HG02884 (cell line): ENCODE data around the gene PIM2.

Source experiments
- ATAC-seq: cut with Tn5 transposase; IDR thresholded peaks from one replicate; pipeline ENCODE4 v1.9.1; 2021; ENCODE audit warnings: mild to moderate bottlenecking, moderate library complexity; ENCODE audit not compliant: unreplicated experiment

PIM2 gene

DNA sequence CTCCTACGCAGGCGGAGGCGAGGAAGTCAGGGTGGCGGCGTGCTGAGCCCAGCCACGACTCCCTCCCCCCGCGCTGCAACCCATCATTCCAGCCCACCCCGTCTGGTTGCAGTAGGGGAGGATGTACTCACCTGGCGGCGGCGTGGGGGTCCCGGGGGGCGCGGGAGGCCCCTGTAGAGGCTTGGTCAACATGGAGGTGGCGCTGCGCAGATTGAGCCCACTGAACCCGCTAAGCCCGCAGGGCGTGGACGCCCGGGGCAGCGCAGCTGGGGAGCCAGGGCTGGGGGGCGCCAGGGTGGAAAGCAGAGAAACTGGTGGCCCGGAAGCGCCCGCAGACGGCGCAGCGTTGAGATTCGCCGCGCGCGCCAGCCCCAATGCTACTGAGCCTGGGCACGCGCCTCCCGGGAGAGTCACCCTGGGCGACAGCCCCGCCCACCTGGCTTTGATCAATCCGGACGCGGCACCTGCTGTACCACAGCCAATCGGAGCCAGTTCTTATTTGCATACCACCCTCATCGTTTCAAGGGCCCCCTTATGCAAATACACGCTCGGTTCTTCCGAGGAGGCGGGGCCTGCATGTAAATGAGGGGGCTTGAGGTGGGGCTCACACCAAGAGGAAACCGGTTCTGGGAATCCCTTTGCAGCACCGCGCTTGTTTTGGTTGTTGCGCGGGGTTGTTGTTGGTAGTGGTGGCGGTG lies at the start of gene PIM2:
Gene PIM2 (minus strand): TSS at position 382 of the 698 bp plus-strand sequence. CDS start 190 bp downstream, at position 192.
- ATAC-seq = peak; percentile 56

DNA sequence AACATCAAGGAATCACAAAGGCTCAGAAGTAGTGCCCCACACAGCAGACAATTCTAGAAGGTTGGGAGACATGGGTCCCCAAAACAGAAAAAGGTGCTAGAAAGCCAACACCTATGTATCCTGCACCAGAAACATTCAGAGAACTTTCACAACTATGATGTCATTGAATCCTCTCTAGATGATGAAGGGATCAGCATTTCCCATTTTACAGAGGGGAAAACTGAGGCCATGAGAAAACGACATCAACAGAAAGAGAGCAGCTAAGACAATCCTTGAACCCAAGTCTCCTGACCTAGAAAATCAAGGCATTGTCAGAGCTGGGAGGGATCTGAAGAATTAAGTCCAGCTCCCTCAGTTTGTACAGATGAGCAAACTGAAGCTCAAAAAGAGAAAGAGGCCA lies 49.6 kb upstream of the PIM2 start:
- no peak for ATAC-seq

- ATAC-seq = no peak
These were observed 48.2 kb upstream of the PIM2 start for GRCh38 chrX:48966796-48967579.

- ATAC-seq = no peak
These were observed 47.1 kb upstream of the PIM2 start for GRCh38 chrX:48965959-48966358.

- ATAC-seq = no peak
These were observed 42.8 kb upstream of the PIM2 start for GRCh38 chrX:48961585-48962091.

- ATAC-seq = no peak
These were observed 41.5 kb upstream of the PIM2 start for GRCh38 chrX:48960291-48960690.

DNA sequence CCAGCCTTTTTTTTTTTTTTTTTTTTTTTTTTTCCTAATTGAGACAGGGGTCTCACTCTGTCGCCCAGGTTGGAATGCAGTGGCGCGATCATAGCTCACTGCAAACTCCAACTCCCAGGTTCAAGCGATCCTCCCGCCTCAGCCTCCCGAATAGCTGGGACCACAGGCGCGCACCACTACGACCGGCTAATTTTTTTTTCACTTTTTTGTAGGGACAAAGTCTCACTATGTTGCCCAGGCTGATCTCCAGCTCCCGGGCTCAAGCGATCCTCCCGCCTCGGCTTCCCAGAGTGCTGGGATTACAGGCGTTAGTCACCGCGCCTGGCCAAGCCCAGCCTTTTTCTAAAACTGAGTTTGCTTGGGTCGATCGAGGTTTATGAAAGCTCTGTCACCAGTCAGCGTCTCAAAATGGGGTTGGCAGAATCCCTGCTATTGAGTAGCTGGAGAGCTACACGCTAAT lies 39.8 kb upstream of the PIM2 start:
- no peak for ATAC-seq

GRCh38 chrX:48957827-48958634 lies 39.2 kb upstream of the PIM2 start:
- peak; percentile 75 for ATAC-seq

DNA sequence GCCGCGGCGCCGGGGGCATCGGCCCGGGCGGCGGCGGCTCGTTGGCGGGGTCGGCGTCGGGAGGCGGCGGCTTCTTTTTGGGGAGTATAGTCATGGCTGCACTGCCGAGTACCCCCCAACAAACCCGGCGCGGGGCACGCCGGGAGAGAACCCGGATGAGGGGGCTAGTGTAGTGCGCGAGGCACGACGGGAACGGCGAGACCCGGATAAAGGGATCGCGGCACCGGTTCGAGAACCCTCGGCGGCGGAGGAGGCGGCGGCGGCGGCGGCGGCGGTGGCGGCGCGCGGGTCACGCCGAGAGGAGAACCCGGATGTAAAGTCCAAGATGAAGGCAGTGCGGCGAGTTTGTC lies 38.6 kb upstream of the PIM2 start, which contains the start of gene OTUD5:
Gene OTUD5 (minus strand): TSS at position 131 of the 350 bp plus-strand sequence. CDS start 37 bp downstream, at position 94.
- ATAC-seq = peak; percentile 32

- ATAC-seq = no peak
These were observed 38.0 kb upstream of the PIM2 start for GRCh38 chrX:48956728-48957414.

- no peak for ATAC-seq
These were observed 29.8 kb upstream of the PIM2 start for GRCh38 chrX:48948589-48948988.

GRCh38 chrX:48945517-48946348 lies 26.9 kb upstream of the PIM2 start:
- ATAC-seq = no peak

DNA sequence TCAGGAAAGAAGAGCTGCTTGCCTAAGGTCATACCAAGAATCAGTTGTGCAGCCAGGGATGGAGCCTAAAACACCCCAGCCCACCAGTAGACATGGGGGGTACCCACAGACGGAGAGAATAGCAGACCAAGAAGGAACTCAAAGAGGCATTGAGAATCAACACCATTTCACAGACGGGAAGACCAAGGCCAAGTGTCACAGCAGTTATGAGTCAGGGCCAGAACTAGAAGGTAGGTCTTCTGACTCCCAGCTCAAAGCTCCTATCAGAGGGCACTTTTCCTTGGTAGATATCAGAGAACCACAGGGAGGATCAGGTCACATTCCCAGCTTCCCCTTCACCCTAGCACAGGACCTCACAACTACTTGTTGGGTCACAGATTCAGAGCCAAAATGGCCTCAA lies 24.1 kb upstream of the PIM2 start:
- ATAC-seq = no peak

DNA sequence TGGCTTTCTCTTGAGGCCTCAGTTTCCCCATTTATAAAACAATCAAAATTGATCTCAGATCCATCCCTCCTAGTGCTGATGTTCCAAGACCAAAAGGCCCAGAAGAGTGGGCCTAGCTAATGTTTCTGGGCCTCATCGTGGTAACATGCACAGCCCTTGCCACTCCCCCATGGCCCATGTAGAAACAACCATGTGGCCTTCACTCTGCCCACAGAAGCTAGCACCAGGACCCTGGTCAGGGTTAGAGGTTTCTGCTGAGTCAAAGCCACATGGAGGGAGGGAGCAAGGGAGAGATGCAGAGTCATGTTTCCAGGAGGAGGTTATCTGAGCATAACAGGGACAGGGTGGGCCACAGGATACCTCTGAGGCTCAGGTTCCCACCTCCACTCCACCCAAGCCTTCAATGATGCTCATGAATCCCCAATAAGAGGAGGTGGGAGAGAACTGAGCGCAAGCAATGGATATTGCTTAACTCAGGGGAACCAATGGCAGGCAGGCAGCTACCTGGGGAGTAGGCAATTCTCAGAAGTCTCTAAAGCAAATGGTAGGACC lies 21.7 kb upstream of the PIM2 start:
- ATAC-seq = no peak

- no peak for ATAC-seq
These were observed 20.9 kb upstream of the PIM2 start for GRCh38 chrX:48939524-48940228.

DNA sequence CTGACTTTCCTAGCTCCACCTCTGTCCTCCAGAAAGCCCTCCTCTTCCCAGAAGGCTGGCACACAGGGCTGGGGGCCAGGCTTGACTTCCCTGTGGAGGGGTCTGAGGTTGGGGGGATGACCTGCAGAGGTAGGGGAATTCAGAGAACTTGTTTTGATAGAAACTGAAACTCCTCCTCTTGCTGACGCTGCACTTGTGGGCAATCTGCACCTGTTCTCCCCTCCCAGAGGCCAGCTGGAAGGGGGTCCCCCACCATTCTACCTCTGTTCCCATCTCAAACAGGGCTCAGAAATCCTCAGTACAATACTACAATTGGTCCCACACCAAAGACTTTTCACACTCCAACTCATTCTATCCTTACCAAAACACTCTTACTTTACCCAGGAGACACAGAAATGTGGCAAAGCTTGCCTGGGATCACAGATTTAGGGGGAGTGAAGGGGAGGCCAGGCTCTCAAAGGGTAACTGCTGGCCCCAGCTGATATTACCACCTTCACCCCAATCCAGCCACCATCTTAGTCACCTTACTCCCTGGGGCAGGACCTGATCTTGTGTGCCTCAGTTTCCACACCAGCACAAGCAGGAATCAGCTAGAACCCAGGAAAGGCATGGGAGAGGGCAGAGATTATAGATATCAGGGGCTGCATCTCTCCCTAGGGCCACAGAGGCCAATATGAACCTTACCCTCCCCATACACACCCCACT lies 20.0 kb upstream of the PIM2 start:
- ATAC-seq = peak; percentile 39

DNA sequence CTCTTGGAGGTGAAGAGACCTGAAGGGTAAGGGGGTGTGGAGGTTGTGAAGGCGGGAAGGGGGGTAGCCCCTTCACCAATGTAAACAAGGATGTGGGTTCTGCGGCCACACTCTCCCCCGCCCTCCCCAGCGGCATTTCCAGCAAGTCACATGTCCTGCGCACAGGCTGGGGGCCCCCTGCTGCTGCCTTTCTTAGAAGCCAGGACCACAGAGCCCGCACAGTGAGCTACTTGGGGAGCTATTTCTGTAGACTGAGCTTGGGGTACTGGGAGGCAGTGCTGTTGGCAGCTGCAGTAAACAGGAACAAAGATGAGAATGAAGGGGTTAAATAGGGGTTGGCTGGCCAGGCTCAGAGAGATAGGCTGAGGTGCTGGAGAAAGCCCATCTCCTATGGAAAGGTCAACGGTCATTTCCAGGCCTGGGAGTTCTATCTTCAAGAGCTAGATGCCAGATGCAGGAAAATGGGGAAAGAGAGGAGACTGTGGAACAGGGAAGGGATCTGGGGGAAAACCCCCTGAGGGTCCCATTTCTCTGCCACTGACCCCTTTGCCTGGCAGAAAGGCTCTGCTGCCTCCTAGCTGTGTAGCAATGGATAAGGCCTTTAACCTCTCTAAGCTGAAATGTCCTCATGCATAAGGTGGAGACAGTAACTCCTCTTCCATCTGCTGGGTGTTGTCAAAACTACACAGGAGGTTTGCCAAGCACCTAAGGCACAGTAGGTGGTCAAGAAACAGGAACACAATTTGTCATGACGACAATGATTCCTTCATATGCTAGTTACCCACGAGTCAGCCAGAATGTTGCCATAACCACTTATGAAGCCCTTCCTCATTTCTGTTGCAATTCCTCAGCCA lies 18.5 kb upstream of the PIM2 start:
- ATAC-seq = peak; percentile 43
